C4-2B (cell line): Measurements from ENCODE around the gene RUFY4.

Source experiments
- ZFX ChIP-seq: fragments of 450-650 bp; IDR thresholded peaks from 2 replicates; pipeline ENCODE4 v1.6.1; 2017
- TF ChIP-seq, protein P1 (sequence below): fragments of 450-650 bp; conservative IDR thresholded peaks from 2 replicates; pipeline ENCODE4 v1.5.1; 2017; ENCODE audit warnings: mild to moderate bottlenecking

DNA sequence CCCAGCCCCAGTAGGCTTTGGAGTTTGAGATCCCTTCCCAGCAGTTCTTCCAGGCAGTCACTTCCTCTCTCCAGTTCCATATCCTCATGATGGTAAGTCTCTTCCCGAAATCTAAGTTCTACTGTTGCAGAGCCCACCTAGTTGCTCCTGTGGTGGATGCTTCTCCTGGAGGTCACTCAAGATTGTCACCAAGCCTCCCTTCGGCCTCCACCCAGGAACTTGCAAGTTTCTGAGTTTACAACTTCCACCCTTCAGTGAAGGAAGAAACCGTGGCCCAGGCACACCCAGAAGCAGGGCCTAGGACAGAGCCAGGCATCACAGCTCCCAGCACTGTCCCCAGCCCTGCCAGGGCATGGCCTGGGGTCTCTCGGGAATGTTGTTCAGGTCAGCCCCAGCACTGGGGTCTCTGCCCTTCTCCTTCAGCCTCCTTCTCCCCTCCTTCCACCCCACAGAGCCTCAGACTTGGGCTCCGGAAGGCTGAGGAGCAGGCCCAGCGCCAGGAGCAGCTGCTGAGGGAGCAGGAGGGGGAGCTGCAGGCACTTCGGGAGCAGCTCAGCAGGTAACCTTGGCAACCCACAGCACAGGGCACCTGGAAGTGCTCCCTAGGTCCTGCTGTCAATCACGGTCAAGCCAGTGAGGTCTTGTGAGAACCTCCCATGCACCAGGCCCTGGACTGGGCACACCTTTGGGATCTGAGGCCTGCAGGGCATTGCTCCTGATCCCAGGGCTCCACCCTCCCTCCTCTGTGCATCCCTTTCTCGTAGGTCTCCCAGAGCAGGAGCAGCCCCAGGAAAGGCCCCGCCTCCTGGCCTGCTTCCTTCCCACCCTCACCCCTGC lies 7.1 kb downstream of the RUFY4 start:
- TF ChIP-seq, protein P1, sequence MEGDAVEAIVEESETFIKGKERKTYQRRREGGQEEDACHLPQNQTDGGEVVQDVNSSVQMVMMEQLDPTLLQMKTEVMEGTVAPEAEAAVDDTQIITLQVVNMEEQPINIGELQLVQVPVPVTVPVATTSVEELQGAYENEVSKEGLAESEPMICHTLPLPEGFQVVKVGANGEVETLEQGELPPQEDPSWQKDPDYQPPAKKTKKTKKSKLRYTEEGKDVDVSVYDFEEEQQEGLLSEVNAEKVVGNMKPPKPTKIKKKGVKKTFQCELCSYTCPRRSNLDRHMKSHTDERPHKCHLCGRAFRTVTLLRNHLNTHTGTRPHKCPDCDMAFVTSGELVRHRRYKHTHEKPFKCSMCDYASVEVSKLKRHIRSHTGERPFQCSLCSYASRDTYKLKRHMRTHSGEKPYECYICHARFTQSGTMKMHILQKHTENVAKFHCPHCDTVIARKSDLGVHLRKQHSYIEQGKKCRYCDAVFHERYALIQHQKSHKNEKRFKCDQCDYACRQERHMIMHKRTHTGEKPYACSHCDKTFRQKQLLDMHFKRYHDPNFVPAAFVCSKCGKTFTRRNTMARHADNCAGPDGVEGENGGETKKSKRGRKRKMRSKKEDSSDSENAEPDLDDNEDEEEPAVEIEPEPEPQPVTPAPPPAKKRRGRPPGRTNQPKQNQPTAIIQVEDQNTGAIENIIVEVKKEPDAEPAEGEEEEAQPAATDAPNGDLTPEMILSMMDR, result no peak
- no peak for TF ChIP-seq ZFX
